HCT116 (cell line): ENCODE data around the gene ARNT2. TPM values are rescaled to one million over a fixed set of nuclear protein-coding genes. Genes with fewer than 3 reads are reported as not detected.

Source experiments
- ATAC-seq: fragments of 200-7000 bp; cut with Tn5 transposase; 2 replicates; pipeline ENCODE4 v1.9.1; 2020; ENCODE audit warnings: mild to moderate bottlenecking, moderate library complexity
- BruUV-seq: library from RNA; stranded (reverse); fragments of 400-500 nt; replicated peaks from 2 replicates; lab custom pipeline; 2021; lab: Mats Ljungman, UMichigan
- CTCF ChIA-PET: fragments of 300-600 bp; sonication (Branson Sonifier 250); formaldehyde crosslinking; loops from one replicate; lab custom pipeline; 2021; ENCODE audit warnings: antibody characterized with exemption; lab: Charles Lee
- POLR2A ChIA-PET: fragments of 300-600, 350-600 bp; sonication (Branson Sonifier 250); formaldehyde crosslinking; loops from one replicate; lab custom pipeline; 2021; ENCODE audit warnings: antibody characterized with exemption; lab: Charles Lee
- RAD21 ChIA-PET, 2 experiments: fragments of 300-600 bp; sonication (Branson Sonifier 250); formaldehyde crosslinking; loops; one replicate each; lab custom pipeline; 2023; ENCODE audit warnings: low total read pairs in 2 of 2; ENCODE audit not compliant: uncharacterized antibody in 2 of 2, unreplicated experiment in 2 of 2, low non-redundant PET in 1 of 2; lab: Charles Lee
- DNase-seq: peaks from one replicate; pipeline ENCODE4 v3.0.0-alpha.2; 2010; ENCODE audit warnings: low read depth, low spot score
- H2AFZ ChIP-seq: fragments of 200-600 bp; shearing (Covaris generic), sonication (generic); 2 replicates; pipeline ENCODE4 v1.6.1; 2017; ENCODE audit warnings: low read depth, mixed run types, mixed read lengths, antibody characterized with exemption, low read length; ENCODE audit not compliant: poor library complexity, severe bottlenecking
- H3K27ac ChIP-seq: 2 replicates; pipeline ENCODE4 v1.5.1; 2012; ENCODE audit warnings: low read depth, low read length
- H3K27me3 ChIP-seq: fragments of 200-600 bp; sonication (generic); 2 replicates; pipeline ENCODE4 v1.6.1; 2016; ENCODE audit warnings: mixed run types, low read length, mixed read lengths; ENCODE audit not compliant: insufficient read depth
- H3K36me3 ChIP-seq, 2 experiments: fragments of 200-500 bp in 1 of 2; fragments of 200-600 bp in 1 of 2; sonication (Bioruptor generic) in 1 of 2; sonication (generic) in 1 of 2; 2 replicates each; pipeline versions ENCODE4 v1.5.1 to v1.6.1; 2014 to 2016; ENCODE audit warnings: low read length in 2 of 2, inconsistent platforms in 1 of 2, mixed read lengths in 1 of 2, mixed run types in 1 of 2; ENCODE audit not compliant: insufficient read depth in 2 of 2, control insufficient read depth in 1 of 2
- H3K4me1 ChIP-seq, 2 experiments: fragments of 200-600 bp in 1 of 2; sonication (generic) in 1 of 2; 2 replicates each; pipeline versions ENCODE4 v1.5.1 to v1.6.1; 2012 to 2017; ENCODE audit warnings: low read length in 2 of 2, inconsistent platforms in 1 of 2, mild to moderate bottlenecking in 1 of 2, mixed read lengths in 1 of 2, mixed run types in 1 of 2, moderate library complexity in 1 of 2; ENCODE audit not compliant: insufficient read depth in 2 of 2, control insufficient read depth in 1 of 2
- H3K4me2 ChIP-seq: fragments of 200-600 bp; sonication (generic); 2 replicates; pipeline ENCODE4 v1.6.1; 2017; ENCODE audit warnings: mixed run types, low read length, mixed read lengths
- H3K4me3 ChIP-seq, 2 experiments: fragments of 200-600 bp in 1 of 2; sonication (generic) in 1 of 2; replicated peaks in 1 of 2; 2 replicates each; pipeline ENCODE4 v1.5.1; 2011 to 2016; ENCODE audit warnings: low read length in 2 of 2, control low read depth in 1 of 2, low read depth in 1 of 2, mild to moderate bottlenecking in 1 of 2, mixed read lengths in 1 of 2, mixed run types in 1 of 2
- H3K79me2 ChIP-seq: fragments of 200-600 bp; sonication (generic); 2 replicates; pipeline ENCODE4 v1.6.1; 2017; ENCODE audit warnings: mild to moderate bottlenecking, mixed run types, low read length, moderate library complexity, mixed read lengths; ENCODE audit not compliant: insufficient read depth
- H3K9ac ChIP-seq: fragments of 200-600 bp; sonication (generic); 2 replicates; pipeline ENCODE4 v1.6.1; 2016; ENCODE audit warnings: low read length, mixed read lengths
- H3K9me2 ChIP-seq: fragments of 200-600 bp; sonication (generic), shearing (Covaris generic); 2 replicates; pipeline ENCODE4 v1.6.1; 2017; ENCODE audit warnings: mixed run types, mild to moderate bottlenecking, moderate library complexity; ENCODE audit not compliant: insufficient read depth
- H3K9me3 ChIP-seq, 2 experiments: fragments of 200-500 bp in 1 of 2; fragments of 200-600 bp in 1 of 2; sonication (Bioruptor generic) in 1 of 2; sonication (generic) in 1 of 2; 2 replicates each; pipeline ENCODE4 v1.6.1; 2014 to 2017; ENCODE audit warnings: low read length in 2 of 2, mixed read lengths in 2 of 2, inconsistent platforms in 1 of 2, low read depth in 1 of 2, mild to moderate bottlenecking in 1 of 2, mixed run types in 1 of 2, moderate library complexity in 1 of 2; ENCODE audit not compliant: control insufficient read depth in 1 of 2, insufficient read depth in 1 of 2
- H4K20me1 ChIP-seq: fragments of 200-600 bp; sonication (generic), shearing (Covaris generic); 2 replicates; pipeline ENCODE4 v1.6.1; 2017; ENCODE audit warnings: mixed run types, mild to moderate bottlenecking, moderate library complexity; ENCODE audit not compliant: insufficient read depth
- ATF3 ChIP-seq: IDR thresholded peaks from 2 replicates; pipeline ENCODE4 v1.6.1; 2012
- CEBPB ChIP-seq: IDR thresholded peaks from 2 replicates; pipeline ENCODE4 v1.6.1; 2012; ENCODE audit warnings: low read depth
- CTCF ChIP-seq, 3 experiments: fragments of 200-600 bp in 1 of 3; sonication (generic) in 1 of 3; IDR thresholded peaks in 2 of 3; conservative IDR thresholded peaks in 1 of 3; 2 replicates each; pipeline ENCODE4 v1.5.1; 2012 to 2017; ENCODE audit warnings: low read depth in 2 of 3, low read length in 2 of 3, antibody characterized with exemption in 1 of 3, borderline replicate concordance in 1 of 3, control low read depth in 1 of 3, mild to moderate bottlenecking in 1 of 3, mixed read lengths in 1 of 3, mixed run types in 1 of 3, moderate library complexity in 1 of 3; ENCODE audit not compliant: insufficient read depth in 1 of 3
- EZH2 ChIP-seq: fragments of 200-600 bp; sonication (generic); IDR thresholded peaks from 2 replicates; pipeline ENCODE4 v1.6.1; 2017; ENCODE audit warnings: antibody characterized with exemption, mixed run types
- FOSL1 ChIP-seq: IDR thresholded peaks from 2 replicates; pipeline ENCODE4 v1.6.1; 2012; ENCODE audit warnings: low read depth
- JUND ChIP-seq: IDR thresholded peaks from 2 replicates; pipeline ENCODE4 v1.6.1; 2012
- POLR2AphosphoS5 ChIP-seq: IDR thresholded peaks from 2 replicates; pipeline ENCODE4 v1.6.1; 2011; ENCODE audit warnings: mild to moderate bottlenecking, low read depth, low read length, moderate library complexity
- RAD21 ChIP-seq: IDR thresholded peaks from 2 replicates; pipeline ENCODE4 v1.6.1; 2012; ENCODE audit warnings: low read depth, mild to moderate bottlenecking
- SIN3A ChIP-seq: IDR thresholded peaks from 2 replicates; pipeline ENCODE4 v1.6.1; 2012; ENCODE audit warnings: low read depth
- TCF7L2 ChIP-seq: IDR thresholded peaks from 2 replicates; pipeline ENCODE4 v1.7.0; 2011; ENCODE audit warnings: borderline replicate concordance, inconsistent platforms; ENCODE audit not compliant: insufficient read depth, insufficient read length; ENCODE audit errors: extremely low read depth
- YY1 ChIP-seq: IDR thresholded peaks from 2 replicates; pipeline ENCODE4 v1.6.1; 2011; ENCODE audit warnings: low read length, low read depth, moderate library complexity, mild to moderate bottlenecking; ENCODE audit not compliant: insufficient replicate concordance; ENCODE audit errors: extremely low read depth
- intact Hi-C: fragments of 100-400 bp; cut with micrococcal nuclease; formaldehyde crosslinking; loops from 2 replicates; pipeline ENCODE4 v1.10.0; 2022
- total RNA-seq: library from RNA; stranded (reverse); gene quantifications from one replicate; pipeline ENCODE4 v1.2.1, GENCODE V29; 2021; ENCODE audit not compliant: unreplicated experiment

The ARNT2 gene
- total RNA-seq, 1 experiment from 2014 or later: 3.0 TPM

DNA sequence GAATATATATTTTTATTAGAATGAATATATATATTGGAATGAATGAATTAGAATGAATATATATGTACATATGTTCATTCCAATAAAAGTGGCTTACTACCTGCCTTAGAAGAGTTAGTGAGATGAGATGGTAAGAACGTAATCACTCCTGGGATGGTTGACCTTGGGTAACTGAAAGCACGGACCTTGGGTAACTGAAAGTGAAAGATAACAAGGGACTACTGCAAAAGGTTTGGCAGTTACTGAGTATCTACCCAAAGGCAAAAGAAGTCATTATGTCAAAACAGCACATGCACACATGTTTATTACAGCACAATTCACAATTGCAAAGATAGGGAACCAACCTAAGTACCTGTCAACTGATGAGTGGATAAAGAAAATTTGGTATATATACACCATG, 16.5 kb downstream of the ARNT2 start:
- CTCF ChIA-PET: interaction anchor here (1.0 kb wide), 1 partner anchor 9 kb away, joined by 4 read pairs; no protein-coding TSS in a partner anchor
- ATAC-seq: no peak
- POLR2A ChIA-PET: no interaction called here
- Histone ChIP-seq H3K4me1 (no peaks in the 10 kb centered on the region), H2AFZ (no peak overlapping the region), H3K79me2 (no peaks in the 10 kb centered on the region), H3K27ac (no peak overlapping the region), H3K4me3 (no peak overlapping the region), H3K36me3 (no peaks in the 10 kb centered on the region), H3K9me3 (no peaks in the 10 kb centered on the region), H3K9me2 (no peaks in the 10 kb centered on the region), H3K9ac (no peak overlapping the region), H4K20me1 (no peaks in the 10 kb centered on the region), H3K27me3 (no peaks in the 10 kb centered on the region), H3K4me2 (no peak overlapping the region)
- RAD21 ChIA-PET: no interaction called here
- BruUV-seq: no TSS peak
- TF ChIP-seq POLR2AphosphoS5 (no peak), EZH2 (no peak), TCF7L2 (no peak), ATF3 (no peak), RAD21 (no peak)
- DNase-seq: no peak
- intact Hi-C loops: no loop called here

- Histone ChIP-seq H3K9ac (no peak overlapping the region), H3K4me3 (no peak overlapping the region), H2AFZ (no peak overlapping the region), H3K4me1 (no peaks in the 10 kb centered on the region), H3K27me3 (no peaks in the 10 kb centered on the region), H3K4me2 (no peak overlapping the region), H3K36me3 (no peaks in the 10 kb centered on the region), H3K9me2 (no peaks in the 10 kb centered on the region)
- BruUV-seq: no TSS peak
- intact Hi-C loops: no loop called here
- no peak for ATAC-seq
- ChIA-PET CTCF (interaction anchor here (1.0 kb wide), 1 partner anchor 9 kb away, joined by 3 read pairs; no protein-coding TSS in a partner anchor), POLR2A (no interaction called here), RAD21 (no interaction called here)
- no peak for DNase-seq
- no peak for TF ChIP-seq FOSL1
- TF ChIP-seq YY1: no peak
- TF ChIP-seq TCF7L2: no peak
- TF ChIP-seq CTCF (IDR thresholded peaks at IDR 0.05 in 2 of 3, conservative IDR thresholded peaks at IDR 0.05 in 1 of 3; ENCODE audit: borderline replicate concordance in 1 of 3, insufficient read depth in 1 of 3, low read depth in 2 of 3, low read length in 2 of 3): no peak
- no peak for TF ChIP-seq SIN3A
- TF ChIP-seq RAD21: no peak
- no peak for TF ChIP-seq CEBPB
- TF ChIP-seq EZH2: no peak
- TF ChIP-seq JUND: no peak
- TF ChIP-seq, all 23 proteins: peak for 0
- no peaks in the 10 kb centered on the region for H3K9me3 ChIP-seq
- H4K20me1 ChIP-seq: no peaks in the 10 kb centered on the region
- no peak overlapping the region for H3K27ac ChIP-seq
- no peaks in the 10 kb centered on the region for H3K79me2 ChIP-seq
Observed at GRCh38 chr15:80423215-80423614, 19.0 kb downstream of the ARNT2 start.
